ENCODE data around the gene RASA3.

DNA sequence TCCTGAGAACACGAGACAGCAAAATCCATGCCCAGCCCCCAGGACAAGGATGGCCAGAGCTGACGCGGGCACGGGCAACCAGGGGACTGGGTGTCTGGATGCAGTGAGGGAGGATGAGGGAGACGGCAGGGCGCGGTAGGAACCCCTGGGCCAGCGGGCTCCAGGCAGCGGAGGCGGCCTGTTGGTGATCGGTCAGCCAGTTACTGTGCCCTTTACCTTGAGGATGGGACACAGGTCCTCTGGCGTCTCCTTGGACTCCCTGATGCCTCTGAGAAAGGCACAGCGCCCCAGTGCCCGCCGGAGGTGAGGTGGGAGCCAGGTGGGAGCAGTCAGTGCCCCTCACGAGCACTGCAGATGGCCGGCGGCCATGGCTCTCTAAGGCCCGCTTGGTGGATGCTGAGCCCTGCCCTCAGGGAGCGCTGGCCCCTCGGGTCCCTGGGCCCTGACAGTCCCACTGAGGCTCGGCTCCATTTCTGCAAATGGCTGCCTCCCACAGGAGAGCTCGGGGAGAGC lies 189.8 kb downstream of the RASA3 start:
- no peak for TF ChIP-seq SUZ12 (IDR thresholded peaks at IDR 0.05; ENCODE audit: extremely low read depth, insufficient read depth, insufficient read length)
- TF ChIP-seq ZNF274 (IDR thresholded peaks at IDR 0.05; ENCODE audit: low read depth, low read length): no peak
- TF ChIP-seq YY1 (IDR thresholded peaks at IDR 0.05; ENCODE audit: insufficient read depth, insufficient read length): no peak

Data from NT2/D1 (cell line).